Activated T-cell treated with anti-CD3 and anti-CD28 coated beads, Interleukin-2, amount 50 U/mL, for 1 hour (primary cell): ENCODE results near the gene NLK.
"Not testable (repeated sequence)": the region's sequence is repeated elsewhere in the genome, so short reads cannot be mapped to it uniquely, and the experiment has no call there.

Experiments used
- DNase-seq: peaks from one replicate; pipeline ENCODE4 v3.0.0-alpha.2; 2020

NLK gene

GRCh38 chr17:28235066-28235700 lies 192.7 kb downstream of the NLK start:
- DNase-seq, result not testable (repeated sequence)

- DNase-seq, result not testable (repeated sequence)
These were observed 193.7 kb downstream of the NLK start for GRCh38 chr17:28236033-28236653.

GRCh38 chr17:28238547-28239270 lies 196.2 kb downstream of the NLK start:
- DNase-seq, result not testable (repeated sequence)

- DNase-seq, result no peak
These were observed 196.8 kb downstream of the NLK start for GRCh38 chr17:28239271-28239624.

- DNase-seq, result no peak
These were observed 198.3 kb downstream of the NLK start for GRCh38 chr17:28240688-28241340.

- DNase-seq, result no peak
These were observed 200.3 kb downstream of the NLK start for GRCh38 chr17:28242791-28243190.

DNA sequence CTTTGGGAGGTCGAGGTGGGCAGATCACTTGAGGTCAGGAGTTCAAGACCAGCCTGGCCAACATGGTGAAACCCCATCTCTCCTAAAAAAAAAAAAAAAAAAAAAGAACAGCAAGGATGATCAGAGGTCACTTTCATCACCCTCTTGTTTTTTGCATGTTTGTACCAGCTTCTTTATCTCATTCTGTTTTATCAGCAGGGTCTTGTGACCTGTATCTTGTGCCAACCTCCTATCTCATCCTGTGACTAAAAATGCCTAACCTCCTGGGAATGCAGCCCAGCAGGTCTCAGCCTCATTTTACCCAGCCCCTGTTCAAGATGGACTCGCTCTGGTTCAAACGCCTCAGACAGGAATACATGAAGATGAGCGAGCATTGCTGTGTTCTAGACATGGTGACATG lies 200.8 kb downstream of the NLK start:
- DNase-seq, result not testable (repeated sequence)

DNA sequence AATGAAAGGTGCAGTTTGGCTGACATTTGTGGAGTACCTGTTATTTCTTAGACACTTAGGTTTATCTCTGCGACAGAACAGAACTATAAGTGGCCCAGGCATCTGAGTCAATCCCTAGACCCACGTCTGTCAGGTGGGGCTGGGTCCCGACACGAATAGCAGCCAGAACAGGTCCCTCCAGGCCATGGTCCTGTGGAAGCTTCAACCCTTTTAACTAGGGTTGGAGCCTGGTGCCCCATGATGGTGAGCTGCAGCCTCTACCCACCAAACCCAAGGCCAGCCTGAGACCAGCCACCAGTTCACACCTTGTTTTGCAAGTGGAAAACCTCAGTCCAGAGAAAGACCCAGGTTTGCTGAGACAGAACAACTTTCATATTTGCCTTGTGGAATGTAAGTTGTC lies 202.0 kb downstream of the NLK start:
- DNase-seq, result no peak
